OCI-LY3 (cell line): ENCODE data around the gene NKAPD1.

Experiments
- H2AFZ ChIP-seq: fragments of 200-600, 300-600 bp; shearing (Covaris generic); 2 replicates; pipeline ENCODE4 v1.6.0; 2014; ENCODE audit warnings: antibody characterized with exemption, low read depth, low read length
- H3K27ac ChIP-seq: fragments of 200-600, 300-600 bp; sonication (generic); 2 replicates; pipeline ENCODE4 v1.5.1; 2014; ENCODE audit warnings: mild to moderate bottlenecking, low read length, moderate library complexity, mixed read lengths
- H3K27me3 ChIP-seq: fragments of 200-600, 300-600 bp; sonication (generic); 2 replicates; pipeline ENCODE4 v1.6.1; 2014; ENCODE audit warnings: low read depth, low read length, mixed read lengths
- H3K36me3 ChIP-seq: fragments of 200-600, 300-600 bp; sonication (generic); replicated peaks from 2 replicates; pipeline ENCODE3; 2014; ENCODE audit warnings: low read depth, low read length, mixed read lengths
- H3K4me1 ChIP-seq: fragments of 300-600, 200-600 bp; sonication (generic); 2 replicates; pipeline ENCODE4 v1.6.1; 2014; ENCODE audit warnings: low read length, mixed read lengths
- H3K4me2 ChIP-seq: fragments of 200-600, 300-600 bp; sonication (generic); 2 replicates; pipeline ENCODE4 v1.6.1; 2014; ENCODE audit warnings: low read length, mixed read lengths
- H3K4me3 ChIP-seq: fragments of 300-600, 200-600 bp; sonication (generic); 2 replicates; pipeline ENCODE4 v1.5.1; 2014; ENCODE audit warnings: antibody characterized with exemption, mild to moderate bottlenecking, low read length, moderate library complexity
- H3K79me2 ChIP-seq: fragments of 300-600, 200-600 bp; shearing (Covaris generic); 2 replicates; pipeline ENCODE4 v1.6.1; 2014; ENCODE audit warnings: mild to moderate bottlenecking, low read length, mixed read lengths
- H3K9ac ChIP-seq: fragments of 300-600, 200-600 bp; shearing (Covaris generic); 2 replicates; pipeline ENCODE4 v1.6.0; 2014; ENCODE audit warnings: mild to moderate bottlenecking, low read length, moderate library complexity
- H3K9me3 ChIP-seq: fragments of 200-600, 300-600 bp; shearing (Covaris generic); 2 replicates; pipeline ENCODE4 v1.6.1; 2014; ENCODE audit warnings: low read length, mixed read lengths; ENCODE audit not compliant: insufficient read depth
- H4K20me1 ChIP-seq: fragments of 200-600, 300-600 bp; sonication (generic); 2 replicates; pipeline ENCODE4 v1.6.1; 2016; ENCODE audit warnings: low read length, mixed read lengths; ENCODE audit not compliant: insufficient read depth
- CTCF ChIP-seq: fragments of 200-600, 300-600 bp; sonication (generic); IDR thresholded peaks from 2 replicates; pipeline ENCODE4 v1.5.1; 2014; ENCODE audit warnings: antibody characterized with exemption, low read length, low read depth
- EZH2phosphoT487 ChIP-seq: fragments of 200-600 bp; shearing (Covaris generic); IDR thresholded peaks from 2 replicates; pipeline ENCODE4 v1.6.1; 2018; ENCODE audit warnings: antibody characterized with exemption, mixed run types, low read depth

Gene NKAPD1

DNA sequence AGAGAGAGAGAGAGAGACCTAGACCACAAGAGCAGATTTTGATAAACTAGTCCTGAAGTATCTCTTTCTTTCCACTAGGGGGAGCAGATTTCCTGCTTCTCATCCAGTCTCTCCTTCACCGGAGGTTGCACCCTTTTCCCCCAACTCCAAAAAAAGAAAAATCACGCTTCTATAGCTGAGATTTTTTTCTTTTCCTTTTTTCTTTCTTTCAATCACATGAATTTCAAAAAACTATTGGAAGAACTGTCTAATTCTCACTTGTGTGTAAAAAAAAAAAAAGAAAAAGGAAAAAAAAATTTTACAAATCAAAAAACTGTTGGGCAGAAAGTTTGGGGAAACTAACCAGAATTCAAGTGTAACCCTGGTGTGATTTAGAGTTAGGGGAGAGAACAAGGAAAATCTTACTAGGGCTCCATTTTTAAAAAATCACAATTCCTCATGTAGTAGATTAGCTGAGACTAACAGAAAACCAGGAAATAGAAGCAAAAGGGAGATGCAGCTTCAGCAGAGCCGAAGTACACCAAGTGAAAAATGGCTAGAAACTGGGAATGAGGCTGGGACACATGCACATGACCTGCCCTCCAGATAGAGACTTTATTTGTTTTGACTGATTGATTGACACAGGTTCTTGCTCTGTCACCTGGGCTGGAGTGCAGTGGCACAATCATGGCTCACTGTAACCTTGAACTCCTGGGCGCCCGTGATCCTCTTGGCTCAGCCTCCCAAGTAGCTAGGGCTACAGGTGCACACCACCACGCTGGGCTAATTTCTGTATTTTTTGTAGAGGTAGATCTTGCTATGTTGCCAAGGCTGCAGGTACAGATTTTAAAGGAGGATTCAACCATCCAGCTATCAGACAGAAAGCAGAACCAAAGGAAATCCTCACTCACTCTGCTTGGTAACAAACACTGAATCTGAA is 39.7 kb downstream of the NKAPD1 start:
- Histone ChIP-seq H4K20me1 (no peaks in the 10 kb centered on the region), H3K4me3 (no peak overlapping the region), H3K4me1 (peaks cover 5% of the 10 kb centered on the region; the same call in 1 of the 2 replicates), H3K9me3 (no peaks in the 10 kb centered on the region), H3K36me3 (no peaks in the 10 kb centered on the region), H3K79me2 (no peaks in the 10 kb centered on the region), H3K27ac (no peak overlapping the region), H2AFZ (peak overlapping the region; percentile 37), H3K9ac (no peak overlapping the region), H3K4me2 (peak overlapping the region; percentile 52), H3K27me3 (no peaks in the 10 kb centered on the region)
- TF ChIP-seq CTCF: peak; percentile 61
- TF ChIP-seq EZH2phosphoT487: no peak

- no peaks in the 10 kb centered on the region for H3K9me3 ChIP-seq
- peaks cover 5% of the 10 kb centered on the region; the same call in 1 of the 2 replicates for H3K4me1 ChIP-seq
- no peak overlapping the region for H3K27ac ChIP-seq
- TF ChIP-seq CTCF: no peak
- no peak for TF ChIP-seq EZH2phosphoT487
- no peaks in the 10 kb centered on the region for H3K79me2 ChIP-seq
- no peak overlapping the region for H2AFZ ChIP-seq
- H4K20me1 ChIP-seq: no peaks in the 10 kb centered on the region
- H3K4me3 ChIP-seq: no peak overlapping the region
- H3K36me3 ChIP-seq: no peaks in the 10 kb centered on the region
- no peaks in the 10 kb centered on the region for H3K27me3 ChIP-seq
- no peak overlapping the region for H3K4me2 ChIP-seq
- no peak overlapping the region for H3K9ac ChIP-seq
Observed at GRCh38 chr11:112114460-112114859, 40.4 kb downstream of the NKAPD1 start.

DNA sequence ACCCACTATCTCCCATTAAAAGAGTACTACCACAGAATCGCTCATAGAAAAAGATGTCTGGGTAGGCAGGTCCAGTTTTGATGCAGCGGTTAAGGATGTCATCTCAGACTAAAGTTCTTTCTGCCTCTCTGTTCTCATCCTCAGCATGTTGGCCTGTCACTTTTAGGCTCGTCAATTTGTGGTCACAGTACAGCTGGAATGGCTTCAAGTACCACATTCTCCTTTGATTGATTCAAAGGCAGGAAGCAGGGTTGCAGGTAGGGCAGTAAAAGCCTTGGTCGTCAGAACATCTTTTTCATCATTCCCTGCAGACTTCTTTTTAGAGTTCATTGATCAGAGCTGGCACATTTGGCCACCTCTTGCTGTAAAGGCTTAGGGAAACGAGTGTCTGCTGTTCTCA is 41.3 kb downstream of the NKAPD1 start:
- H3K27me3 ChIP-seq: no peaks in the 10 kb centered on the region
- no peak overlapping the region for H2AFZ ChIP-seq
- H3K36me3 ChIP-seq: no peaks in the 10 kb centered on the region
- peaks cover 10% of the 10 kb centered on the region for H3K4me1 ChIP-seq
- TF ChIP-seq CTCF (no peak), EZH2phosphoT487 (no peak)
- no peak overlapping the region for H3K4me3 ChIP-seq
- no peak overlapping the region for H3K4me2 ChIP-seq
- H3K9me3 ChIP-seq: no peaks in the 10 kb centered on the region
- no peaks in the 10 kb centered on the region for H3K79me2 ChIP-seq
- H3K9ac ChIP-seq: no peak overlapping the region
- H4K20me1 ChIP-seq: no peaks in the 10 kb centered on the region
- no peak overlapping the region for H3K27ac ChIP-seq

DNA sequence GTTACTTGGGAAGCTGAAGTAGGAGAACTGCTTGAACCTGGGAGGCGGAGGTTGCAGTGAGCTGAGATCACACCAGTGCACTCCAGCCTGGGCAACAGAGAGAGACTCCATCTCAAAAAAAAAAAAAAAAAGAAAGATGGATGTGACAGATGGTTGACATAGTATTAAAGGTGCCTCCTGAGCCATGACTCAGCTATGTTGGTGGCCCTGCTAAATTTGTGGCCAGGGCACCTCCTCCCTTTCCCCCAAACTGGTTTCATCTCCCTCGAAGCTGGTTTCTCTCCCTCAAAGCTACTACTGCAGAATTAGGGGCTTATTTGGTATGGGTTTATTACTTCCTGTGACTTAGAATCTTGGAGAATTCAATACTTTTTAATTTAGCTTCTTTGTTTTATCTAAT is 44.1 kb downstream of the NKAPD1 start:
- Histone ChIP-seq H3K4me1 (peaks cover 18% of the 10 kb centered on the region), H3K27ac (no peak overlapping the region), H3K79me2 (no peaks in the 10 kb centered on the region), H4K20me1 (no peaks in the 10 kb centered on the region), H3K4me2 (no peak overlapping the region), H3K36me3 (no peaks in the 10 kb centered on the region), H2AFZ (no peak overlapping the region), H3K9ac (no peak overlapping the region), H3K9me3 (no peaks in the 10 kb centered on the region), H3K27me3 (no peaks in the 10 kb centered on the region), H3K4me3 (no peak overlapping the region)
- no peak for TF ChIP-seq EZH2phosphoT487
- no peak for TF ChIP-seq CTCF
